GM13976 (cell line): ENCODE measurements around the gene NFIA.

Experiments used
- DNase-seq: peaks from one replicate; pipeline ENCODE4 v3.0.0; 2012; ENCODE audit warnings: low spot score
- CTCF ChIP-seq: IDR thresholded peaks from 2 replicates; pipeline ENCODE4 v1.5.1; 2012; ENCODE audit warnings: borderline replicate concordance, mild to moderate bottlenecking; ENCODE audit not compliant: insufficient read depth; ENCODE audit errors: extremely low read depth, missing control alignments, control extremely low read depth
- in situ Hi-C: fragments of 300-500 bp; cut with MboI; formaldehyde crosslinking; loops from one replicate; pipeline ENCODE4 v1.12.0; 2022; ENCODE audit warnings: low sequenced_read_pairs, mixed read lengths, inconsistent platforms; ENCODE audit not compliant: unreplicated experiment

NFIA gene

GRCh38 chr1:61391730-61392129 lies 309.4 kb downstream of the NFIA start:
- no peak for TF ChIP-seq CTCF
- DNase-seq: no peak

GRCh38 chr1:61392409-61393242 lies 310.3 kb downstream of the NFIA start:
- in situ Hi-C loops: no loop called here
- no peak for TF ChIP-seq CTCF
- no peak for DNase-seq

More at GRCh38 chr1:61391730-61392129, 309.4 kb downstream of the NFIA start:
- in situ Hi-C loops: no loop called here

GRCh38 chr1:61393575-61393974 lies 311.2 kb downstream of the NFIA start:
- TF ChIP-seq CTCF: no peak
- no peak for DNase-seq
- in situ Hi-C loops: no loop called here

GRCh38 chr1:61395146-61395800 lies 312.9 kb downstream of the NFIA start:
- TF ChIP-seq CTCF: no peak
- in situ Hi-C loops: no loop called here

GRCh38 chr1:61397495-61397894 lies 315.1 kb downstream of the NFIA start:
- no peak for TF ChIP-seq CTCF
- in situ Hi-C loops: no loop called here
- no peak for DNase-seq

More at GRCh38 chr1:61395146-61395800, 312.9 kb downstream of the NFIA start:
- no peak for DNase-seq

- in situ Hi-C loops: no loop called here
- no peak for DNase-seq
- no peak for TF ChIP-seq CTCF
These were observed 315.6 kb downstream of the NFIA start for GRCh38 chr1:61397935-61398334.
